Measurements from ENCODE around the gene ULK4. TPM values are rescaled to one million over a fixed set of nuclear protein-coding genes. Genes with fewer than 3 reads are reported as not detected.

ULK4 gene
- total and polyA plus RNA-seq, 2 of the 8 experiments (the other 6 are each of a cell fraction or from before 2014, with no cell fraction given), result 3.0 to 10.8 TPM

DNA sequence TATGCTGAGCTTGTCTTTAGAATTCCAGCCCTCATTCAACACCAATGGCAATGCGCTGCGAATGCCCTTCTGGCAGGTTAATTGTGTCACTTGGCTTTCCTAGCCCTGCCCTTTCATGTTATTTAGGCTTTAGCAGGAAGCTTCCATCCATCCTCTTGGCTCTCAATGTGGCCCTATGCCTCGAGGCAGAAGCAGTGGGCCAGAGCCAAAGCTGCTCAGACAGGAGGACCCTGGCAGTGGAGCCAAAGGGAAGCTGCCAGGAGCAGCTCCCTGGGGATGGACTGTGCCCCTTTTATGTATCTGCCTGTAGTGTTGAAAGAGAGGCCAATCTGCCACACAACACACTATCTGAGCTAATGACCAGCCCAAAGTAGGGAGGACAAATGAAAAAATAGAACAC is 386.2 kb downstream of the ULK4 start:
- Histone ChIP-seq H4K91ac (replicated peaks; ENCODE audit: insufficient read length, low read length) (peak overlapping the region; percentile 56), H3K4ac (replicated peaks; ENCODE audit: insufficient read length, low read depth, low read length) (peak overlapping the region; percentile 16), H2BK20ac (ENCODE audit: low read length) (peak overlapping the region; percentile 52; the same call in 1 of the 2 replicates), H3K4me2 (ENCODE audit: insufficient read depth in 1 of 2, low read depth in 2 of 2, low read length in 2 of 2) (no peak overlapping the region), H4K8ac (ENCODE audit: extremely low read depth, insufficient read depth, low read length) (no peak overlapping the region), H4K20me1 (replicated peaks in 1 of 2; ENCODE audit: control insufficient read depth in 1 of 2, insufficient read depth in 2 of 2, low read length in 2 of 2) (no peaks in the 10 kb centered on the region), H3K36me3 (ENCODE audit: control insufficient read depth in 2 of 4, insufficient read depth in 4 of 4, low read length in 3 of 4) (no peaks in the 10 kb centered on the region), H2BK5ac (ENCODE audit: low read depth, low read length) (peak overlapping the region; percentile 6; the same call in 1 of the 2 replicates), H3K27me3 (replicated peaks in 1 of 4; ENCODE audit: control insufficient read depth in 3 of 4, extremely low read depth in 1 of 4, insufficient read depth in 3 of 4, low read length in 3 of 4) (no peaks in the 10 kb centered on the region), H2AK5ac (ENCODE audit: low read depth, low read length) (0 out of 2 replicates have a peak overlapping the region, but pooled peaks have one; percentile 0), H3K79me1 (ENCODE audit: low read depth, low read length) (no peaks in the 10 kb centered on the region), H3K56ac (replicated peaks; ENCODE audit: insufficient read length, low read depth, low read length) (no peak overlapping the region), H4K5ac (ENCODE audit: insufficient read length, low read depth, low read length) (peak overlapping the region; percentile 6), H3K4me3 (ENCODE audit: extremely low read depth in 1 of 4, insufficient read depth in 2 of 4, low read depth in 3 of 4, low read length in 4 of 4) (no peak overlapping the region), H2AFZ (ENCODE audit: low read length) (no peak overlapping the region), H2BK12ac (ENCODE audit: low read depth, low read length) (peak overlapping the region; percentile 5; the same call in 1 of the 2 replicates), H3K27ac (ENCODE audit: low read depth, low read length) (no peak overlapping the region), H2BK15ac (ENCODE audit: low read length) (no peak overlapping the region; the same call in 1 of the 2 replicates), H3K23ac (ENCODE audit: insufficient read length) (no peak overlapping the region), H3K23me2 (ENCODE audit: low read depth, low read length) (no peaks in the 10 kb centered on the region), H3K4me1 (replicated peaks in 1 of 4; ENCODE audit: control insufficient read depth in 3 of 4, insufficient read depth in 4 of 4, low read length in 3 of 4) (peaks cover 3 to 21% (median 12%) of the 10 kb centered on the region in 4 experiments; a peak in 6 of 7 replicates), H3K14ac (ENCODE audit: insufficient read length) (no peak overlapping the region), H3K79me2 (ENCODE audit: control insufficient read depth in 1 of 2, insufficient read depth in 2 of 2, low read length in 2 of 2) (no peaks in the 10 kb centered on the region), H2BK120ac (replicated peaks; ENCODE audit: low read depth, low read length) (no peak overlapping the region), H3K9ac (replicated peaks in 1 of 4; ENCODE audit: extremely low read depth in 1 of 4, low read depth in 3 of 4, low read length in 3 of 4) (no peak overlapping the region), H3K9me3 (ENCODE audit: insufficient read depth in 2 of 2, low read depth in 1 of 2, low read length in 1 of 2) (no peaks in the 10 kb centered on the region), H3K18ac (ENCODE audit: extremely low read depth, low read length) (no peak overlapping the region)
- POLR2A ChIA-PET (ENCODE audit: partially characterized antibody), result interaction anchor here (0.6 kb wide), 1 partner anchor 14 kb away, joined by 3 read pairs; no protein-coding TSS in a partner anchor
- DNase-seq (ENCODE audit: low read depth in 1 of 2, low spot score in 2 of 2) (no peak), FAIRE-seq (no peak)
- WGBS, 2 experiments (ENCODE audit: extremely low coverage in 1 of 2, insufficient coverage in 1 of 2, insufficient read length in 1 of 2, insufficient replicate concordance in 2 of 2, low coverage in 1 of 2, low lambda C conversion rate in 2 of 2, missing lambda C conversion rate in 1 of 2), result 91% methylated on average over 3 of the region's 3 CpGs; no CpG with 5 or more reads in 1 of the 2 experiments
- CTCF ChIA-PET (ENCODE audit: partially characterized antibody), result interaction anchor here (0.6 to 1.8 kb wide), 6 partner anchors 10 to 542 kb away, joined by 3 to 5 read pairs (median 3); no protein-coding TSS in a partner anchor
- TF ChIP-seq BRCA1 (IDR thresholded peaks at IDR 0.05; ENCODE audit: low read depth, low read length) (no peak), NRF1 (IDR thresholded peaks at IDR 0.05; ENCODE audit: low read depth, low read length) (no peak), CBX5 (IDR thresholded peaks at IDR 0.05; ENCODE audit: low read depth, low read length) (no peak), SIX5 (IDR thresholded peaks at IDR 0.05; ENCODE audit: low read depth, low read length) (no peak), CTBP2 (IDR thresholded peaks at IDR 0.05; ENCODE audit: borderline replicate concordance, insufficient read depth, insufficient read length, low read length) (no peak), TCF12 (IDR thresholded peaks at IDR 0.05; ENCODE audit: low read depth, low read length) (no peak), SUZ12 (IDR thresholded peaks at IDR 0.05; ENCODE audit: low read length) (no peak), BCL11A (IDR thresholded peaks at IDR 0.05; ENCODE audit: low read depth in 2 of 2, low read length in 2 of 2) (no peak), POLR2A (IDR thresholded peaks at IDR 0.05; ENCODE audit: control extremely low read depth in 1 of 2, low read depth in 2 of 2, low read length in 2 of 2) (no peak), RNF2 (IDR thresholded peaks at IDR 0.05; ENCODE audit: borderline replicate concordance, low read depth, low read length, missing control alignments, poor library complexity, severe bottlenecking) (no peak)
- TF ChIP-seq, protein P1, sequence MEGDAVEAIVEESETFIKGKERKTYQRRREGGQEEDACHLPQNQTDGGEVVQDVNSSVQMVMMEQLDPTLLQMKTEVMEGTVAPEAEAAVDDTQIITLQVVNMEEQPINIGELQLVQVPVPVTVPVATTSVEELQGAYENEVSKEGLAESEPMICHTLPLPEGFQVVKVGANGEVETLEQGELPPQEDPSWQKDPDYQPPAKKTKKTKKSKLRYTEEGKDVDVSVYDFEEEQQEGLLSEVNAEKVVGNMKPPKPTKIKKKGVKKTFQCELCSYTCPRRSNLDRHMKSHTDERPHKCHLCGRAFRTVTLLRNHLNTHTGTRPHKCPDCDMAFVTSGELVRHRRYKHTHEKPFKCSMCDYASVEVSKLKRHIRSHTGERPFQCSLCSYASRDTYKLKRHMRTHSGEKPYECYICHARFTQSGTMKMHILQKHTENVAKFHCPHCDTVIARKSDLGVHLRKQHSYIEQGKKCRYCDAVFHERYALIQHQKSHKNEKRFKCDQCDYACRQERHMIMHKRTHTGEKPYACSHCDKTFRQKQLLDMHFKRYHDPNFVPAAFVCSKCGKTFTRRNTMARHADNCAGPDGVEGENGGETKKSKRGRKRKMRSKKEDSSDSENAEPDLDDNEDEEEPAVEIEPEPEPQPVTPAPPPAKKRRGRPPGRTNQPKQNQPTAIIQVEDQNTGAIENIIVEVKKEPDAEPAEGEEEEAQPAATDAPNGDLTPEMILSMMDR (IDR thresholded peaks at IDR 0.05; ENCODE audit: control extremely low read depth in 1 of 3, insufficient read depth in 1 of 3, low read depth in 1 of 3, low read length in 3 of 3), result no peak

All from H1 (cell line).